H1 (cell line): ENCODE measurements around the gene AMER2. TPM values are rescaled to one million over a fixed set of nuclear protein-coding genes. Genes with fewer than 3 reads are reported as not detected.

Source experiments
- CTCF ChIA-PET: fragments of 300-600 bp; sonication (Branson Sonifier 250); formaldehyde crosslinking; loops from one replicate; lab custom pipeline; 2021; ENCODE audit not compliant: partially characterized antibody; lab: Charles Lee
- POLR2A ChIA-PET: fragments of 300-600 bp; sonication (Branson Sonifier 250); formaldehyde crosslinking; loops from one replicate; lab custom pipeline; 2021; ENCODE audit warnings: inconsistent platforms; ENCODE audit not compliant: partially characterized antibody; lab: Charles Lee
- DNase-seq, 2 experiments: peaks; one replicate each; pipeline versions ENCODE4 v3.0.0 to v3.0.0-alpha.2; 2010 to 2022; ENCODE audit warnings: low spot score in 2 of 2, low read depth in 1 of 2, mixed read lengths in 1 of 2
- FAIRE-seq: peaks from 2 replicates; lab custom pipeline; 2011; peaks lifted over from hg19 to GRCh38; lab: Jason Lieb, UNC
- H2AFZ ChIP-seq: 2 replicates; pipeline ENCODE4 v1.8.1; 2012; ENCODE audit warnings: low read length, inconsistent platforms
- H2AK5ac ChIP-seq: 2 replicates; pipeline ENCODE4 v1.6.1; 2013; ENCODE audit warnings: low read depth, low read length
- H2BK120ac ChIP-seq: replicated peaks from 2 replicates; pipeline ENCODE3; 2013; ENCODE audit warnings: low read depth, low read length, inconsistent platforms
- H2BK12ac ChIP-seq: 2 replicates; pipeline ENCODE4 v1.6.1; 2013; ENCODE audit warnings: low read depth, low read length
- H2BK15ac ChIP-seq: 2 replicates; pipeline ENCODE4 v1.6.1; 2013; ENCODE audit warnings: low read length
- H2BK20ac ChIP-seq: 2 replicates; pipeline ENCODE4 v1.6.1; 2013; ENCODE audit warnings: low read length
- H2BK5ac ChIP-seq: 2 replicates; pipeline ENCODE4 v1.6.1; 2013; ENCODE audit warnings: low read depth, low read length
- H3K14ac ChIP-seq: 2 replicates; pipeline ENCODE4 v1.6.1; 2013; ENCODE audit warnings: inconsistent platforms; ENCODE audit not compliant: insufficient read length
- H3K18ac ChIP-seq: 2 replicates; pipeline ENCODE4 v1.6.1; 2013; ENCODE audit warnings: low read length; ENCODE audit errors: extremely low read depth
- H3K23ac ChIP-seq: 2 replicates; pipeline ENCODE4 v1.6.1; 2013; ENCODE audit warnings: inconsistent platforms; ENCODE audit not compliant: insufficient read length
- H3K23me2 ChIP-seq: 2 replicates; pipeline ENCODE4 v1.6.1; 2013; ENCODE audit warnings: low read depth, low read length
- H3K27ac ChIP-seq: 2 replicates; pipeline ENCODE4 v1.6.1; 2011; ENCODE audit warnings: low read depth, low read length, inconsistent platforms
- H3K27me3 ChIP-seq, 4 experiments: replicated peaks in 1 of 4; 1 replicate in 1 of 4; 2 replicates in 3 of 4; pipeline versions ENCODE4 v1.6.1 to v1.8.1; 2011 to 2013; ENCODE audit warnings: low read length in 3 of 4, mild to moderate bottlenecking in 3 of 4, inconsistent platforms in 2 of 4, mixed read lengths in 2 of 4, moderate library complexity in 1 of 4; ENCODE audit not compliant: control insufficient read depth in 3 of 4, insufficient read depth in 3 of 4; ENCODE audit errors: extremely low read depth in 1 of 4
- H3K36me3 ChIP-seq, 4 experiments: 2 replicates each; pipeline versions ENCODE4 v1.6.1 to v1.8.1; 2011 to 2013; ENCODE audit warnings: mild to moderate bottlenecking in 4 of 4, low read length in 3 of 4, moderate library complexity in 2 of 4, control low read depth in 1 of 4, inconsistent platforms in 1 of 4; ENCODE audit not compliant: insufficient read depth in 4 of 4, control insufficient read depth in 2 of 4
- H3K4ac ChIP-seq: replicated peaks from 2 replicates; pipeline ENCODE3; 2013; ENCODE audit warnings: low read length, low read depth, mixed read lengths, inconsistent platforms; ENCODE audit not compliant: insufficient read length
- H3K4me1 ChIP-seq, 4 experiments: replicated peaks in 1 of 4; 1 replicate in 1 of 4; 2 replicates in 3 of 4; pipeline versions ENCODE4 v1.6.1 to v1.8.1; 2011 to 2013; ENCODE audit warnings: low read length in 3 of 4, inconsistent platforms in 2 of 4, mixed read lengths in 1 of 4; ENCODE audit not compliant: insufficient read depth in 4 of 4, control insufficient read depth in 3 of 4
- H3K4me2 ChIP-seq, 2 experiments: 2 replicates each; pipeline versions ENCODE4 v1.6.1 to v1.8.1; 2011 to 2013; ENCODE audit warnings: low read depth in 2 of 2, low read length in 2 of 2, control low read depth in 1 of 2, inconsistent platforms in 1 of 2, mild to moderate bottlenecking in 1 of 2; ENCODE audit not compliant: insufficient read depth in 1 of 2
- H3K4me3 ChIP-seq, 4 experiments: fragments of 200-600, 300-600 bp in 1 of 4; sonication (generic), shearing (Covaris generic), sonication (Bioruptor Twin) in 1 of 4; 2 replicates each; pipeline versions ENCODE4 v1.5.1 to v1.8.1; 2011 to 2016; ENCODE audit warnings: low read length in 4 of 4, low read depth in 3 of 4, control low read depth in 2 of 4, inconsistent platforms in 2 of 4, mild to moderate bottlenecking in 2 of 4, mixed read lengths in 1 of 4, moderate library complexity in 1 of 4; ENCODE audit not compliant: insufficient read depth in 2 of 4; ENCODE audit errors: extremely low read depth in 1 of 4
- H3K56ac ChIP-seq: replicated peaks from 2 replicates; pipeline ENCODE3; 2013; ENCODE audit warnings: low read depth, mild to moderate bottlenecking, mixed read lengths, low read length, inconsistent platforms; ENCODE audit not compliant: insufficient read length
- H3K79me1 ChIP-seq: 2 replicates; pipeline ENCODE4 v1.6.1; 2013; ENCODE audit warnings: low read depth, low read length, control low read depth
- H3K79me2 ChIP-seq, 2 experiments: 2 replicates each; pipeline versions ENCODE4 v1.6.1 to v1.8.1; 2012 to 2013; ENCODE audit warnings: low read length in 2 of 2, mild to moderate bottlenecking in 2 of 2, inconsistent platforms in 1 of 2; ENCODE audit not compliant: insufficient read depth in 2 of 2, control insufficient read depth in 1 of 2
- H3K9ac ChIP-seq, 4 experiments: replicated peaks in 1 of 4; 1 replicate in 1 of 4; 2 replicates in 3 of 4; pipeline versions ENCODE4 v1.6.1 to v1.8.1; 2011 to 2013; ENCODE audit warnings: low read depth in 3 of 4, low read length in 3 of 4, control low read depth in 2 of 4, mild to moderate bottlenecking in 2 of 4, moderate library complexity in 2 of 4, inconsistent platforms in 1 of 4; ENCODE audit errors: extremely low read depth in 1 of 4
- H3K9me3 ChIP-seq, 2 experiments: 2 replicates each; pipeline versions ENCODE4 v1.6.1 to v1.8.1; 2012 to 2013; ENCODE audit warnings: mild to moderate bottlenecking in 2 of 2, moderate library complexity in 2 of 2, control low read depth in 1 of 2, inconsistent platforms in 1 of 2, low read depth in 1 of 2, low read length in 1 of 2, mixed read lengths in 1 of 2; ENCODE audit not compliant: insufficient read depth in 2 of 2
- H4K20me1 ChIP-seq, 2 experiments: replicated peaks in 1 of 2; 2 replicates each; pipeline versions ENCODE3 to v1.8.1; 2011 to 2013; ENCODE audit warnings: inconsistent platforms in 2 of 2, low read length in 2 of 2, mild to moderate bottlenecking in 1 of 2; ENCODE audit not compliant: insufficient read depth in 2 of 2, control insufficient read depth in 1 of 2
- H4K5ac ChIP-seq: 2 replicates; pipeline ENCODE4 v1.6.1; 2013; ENCODE audit warnings: low read length, low read depth, mixed read lengths, inconsistent platforms; ENCODE audit not compliant: insufficient read length
- H4K8ac ChIP-seq: 2 replicates; pipeline ENCODE4 v1.8.0; 2013; ENCODE audit warnings: mild to moderate bottlenecking, moderate library complexity, low read length, inconsistent platforms; ENCODE audit not compliant: insufficient read depth; ENCODE audit errors: extremely low read depth
- H4K91ac ChIP-seq: replicated peaks from 2 replicates; pipeline ENCODE3; 2013; ENCODE audit warnings: low read length, mixed read lengths, inconsistent platforms; ENCODE audit not compliant: insufficient read length
- RFX5 ChIP-seq: IDR thresholded peaks from 2 replicates; pipeline ENCODE4 v1.6.1; 2011; ENCODE audit warnings: low read depth, low read length, improper control_type of control experiment, borderline replicate concordance
- WGBS, 2 experiments: shearing (Covaris generic) in 1 of 2; methylation state at CpG; one replicate each; pipeline versions ENCODE4 v1.1.6 to v1.1.7; 2013 to 2015; ENCODE audit warnings: low lambda C conversion rate in 2 of 2, mixed read lengths in 2 of 2, inconsistent platforms in 1 of 2, low coverage in 1 of 2, missing lambda C conversion rate in 1 of 2; ENCODE audit not compliant: insufficient replicate concordance in 2 of 2, insufficient coverage in 1 of 2, insufficient read length in 1 of 2; ENCODE audit errors: extremely low coverage in 1 of 2, missing lambda C conversion rate in 1 of 2; 5-methylcytosine and 5-hydroxymethylcytosine counted together
- polyA plus RNA-seq, 7 experiments: library from polyadenylated mRNA; depleted of rRNA in 3 of 7; stranded (reverse) in 5 of 7; unstranded in 2 of 7; fragments of >200 nt in 5 of 7; fragments of 200-250 nt in 2 of 7; gene quantifications; 1 replicate in 5 of 7; 2 replicates in 1 of 7; 4 replicates in 1 of 7; pipeline versions ENCODE4 v1.2.1 to v1.2.3, GENCODE V29; 2011 to 2013; ENCODE audit warnings: missing spikeins in 2 of 7, mixed read lengths in 2 of 7
- total RNA-seq: library from RNA; stranded (reverse); fragmentation: NEBNext Ultra II Directional; extraction: Animal tissue kit (Norgen Biotek cat#: 25700); gene quantifications from 2 replicates; pipeline ENCODE4 v1.2.1, GENCODE V29; 2021
- TF ChIP-seq, protein P1 (sequence below), 3 experiments: IDR thresholded peaks; 1 replicate in 2 of 3; 2 replicates in 1 of 3; pipeline versions ENCODE4 v1.5.1 to v1.6.1; 2011; ENCODE audit warnings: low read length in 3 of 3, mild to moderate bottlenecking in 3 of 3, inconsistent platforms in 2 of 3, low read depth in 1 of 3, moderate library complexity in 1 of 3; ENCODE audit not compliant: insufficient read depth in 1 of 3; ENCODE audit errors: control extremely low read depth in 1 of 3

Gene AMER2
- total and polyA plus RNA-seq, 2 of the 8 experiments (the other 6 are each of a cell fraction or from before 2014, with no cell fraction given), result 0.14 to 0.50 TPM

DNA sequence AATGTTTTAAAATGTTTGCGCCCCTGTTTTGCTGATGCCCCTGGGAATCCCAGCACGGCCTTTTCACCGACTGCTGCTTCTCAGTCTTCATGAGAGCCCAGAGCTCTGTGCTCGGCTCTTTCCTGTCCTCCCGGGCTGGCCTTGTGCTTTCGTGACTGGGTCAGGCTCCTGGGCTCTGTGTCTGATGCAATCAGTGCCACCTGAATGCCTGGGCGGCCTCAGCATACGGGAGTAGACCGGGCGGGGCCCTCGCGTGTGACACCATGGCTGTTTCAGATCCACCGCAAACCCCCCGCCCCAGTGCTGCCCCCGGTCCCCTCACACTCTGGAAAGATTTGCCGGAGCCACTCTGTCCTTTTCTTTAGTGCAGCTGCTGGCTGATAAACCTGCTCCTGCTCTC lies 54.8 kb downstream of the AMER2 start:
- peak overlapping the region; percentile 62; the same call in 1 of the 2 replicates for H4K8ac ChIP-seq
- no peaks in the 10 kb centered on the region for H3K79me1 ChIP-seq
- peak overlapping the region; percentile 84; the same call in 1 of the 2 replicates for H2AFZ ChIP-seq
- H3K14ac ChIP-seq, result no peak overlapping the region
- H2BK15ac ChIP-seq, result no peak overlapping the region
- no peaks in the 10 kb centered on the region; a peak in 1 of 7 replicates for H3K27me3 ChIP-seq
- FAIRE-seq, result no peak
- H3K4me3 ChIP-seq, result no peak overlapping the region
- H3K9ac ChIP-seq, result no peak overlapping the region
- no peak overlapping the region for H2BK120ac ChIP-seq
- H3K4ac ChIP-seq, result no peak overlapping the region
- peaks cover 1 to 10% (median 4%) of the 10 kb centered on the region in 4 experiments; a peak in 6 of 7 replicates for H3K4me1 ChIP-seq
- H3K4me2 ChIP-seq, result no peak overlapping the region
- no peaks in the 10 kb centered on the region for H3K36me3 ChIP-seq
- no peak overlapping the region for H3K23ac ChIP-seq
- H2BK20ac ChIP-seq, result no peak overlapping the region; the same call in 1 of the 2 replicates
- no peaks in the 10 kb centered on the region; the same call in 1 of the 2 replicates for H3K23me2 ChIP-seq
- no peaks in the 10 kb centered on the region for H3K79me2 ChIP-seq
- H4K20me1 ChIP-seq, result no peaks in the 10 kb centered on the region
- peak overlapping the region; percentile 26; the same call in 1 of the 2 replicates for H3K18ac ChIP-seq
- no peak overlapping the region for H3K27ac ChIP-seq
- no peak overlapping the region for H3K56ac ChIP-seq
- no peak overlapping the region for H2AK5ac ChIP-seq
- peak overlapping the region; percentile 34 for H4K91ac ChIP-seq
- H3K9me3 ChIP-seq, result no peaks in the 10 kb centered on the region
- ChIA-PET POLR2A (interaction anchor here (1.2 kb wide), 1 partner anchor 36 kb away, joined by 3 read pairs; no protein-coding TSS in a partner anchor), CTCF (interaction anchor here (0.6 to 1.6 kb wide), 4 partner anchors 15 to 118 kb away, joined by 3 to 5 read pairs (median 4); no protein-coding TSS in a partner anchor)
- no peak for DNase-seq
- WGBS, 2 experiments, result 86% methylated on average over 14 of the region's 16 CpGs; no CpG with 5 or more reads in 1 of the 2 experiments
- TF ChIP-seq RFX5, result no peak
- TF ChIP-seq, protein P1, sequence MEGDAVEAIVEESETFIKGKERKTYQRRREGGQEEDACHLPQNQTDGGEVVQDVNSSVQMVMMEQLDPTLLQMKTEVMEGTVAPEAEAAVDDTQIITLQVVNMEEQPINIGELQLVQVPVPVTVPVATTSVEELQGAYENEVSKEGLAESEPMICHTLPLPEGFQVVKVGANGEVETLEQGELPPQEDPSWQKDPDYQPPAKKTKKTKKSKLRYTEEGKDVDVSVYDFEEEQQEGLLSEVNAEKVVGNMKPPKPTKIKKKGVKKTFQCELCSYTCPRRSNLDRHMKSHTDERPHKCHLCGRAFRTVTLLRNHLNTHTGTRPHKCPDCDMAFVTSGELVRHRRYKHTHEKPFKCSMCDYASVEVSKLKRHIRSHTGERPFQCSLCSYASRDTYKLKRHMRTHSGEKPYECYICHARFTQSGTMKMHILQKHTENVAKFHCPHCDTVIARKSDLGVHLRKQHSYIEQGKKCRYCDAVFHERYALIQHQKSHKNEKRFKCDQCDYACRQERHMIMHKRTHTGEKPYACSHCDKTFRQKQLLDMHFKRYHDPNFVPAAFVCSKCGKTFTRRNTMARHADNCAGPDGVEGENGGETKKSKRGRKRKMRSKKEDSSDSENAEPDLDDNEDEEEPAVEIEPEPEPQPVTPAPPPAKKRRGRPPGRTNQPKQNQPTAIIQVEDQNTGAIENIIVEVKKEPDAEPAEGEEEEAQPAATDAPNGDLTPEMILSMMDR (IDR thresholded peaks at IDR 0.05; ENCODE audit: control extremely low read depth in 1 of 3, insufficient read depth in 1 of 3, low read depth in 1 of 3, low read length in 3 of 3), result no peak
- H2BK5ac ChIP-seq, result no peak overlapping the region
- peak overlapping the region; percentile 13 for H4K5ac ChIP-seq
- H2BK12ac ChIP-seq, result no peak overlapping the region
